Stimulated activated CD4-positive, alpha-beta T cell treated with anti-CD3 and anti-CD28 coated beads, Interleukin-2, amount 100 ng/mL, for 4 hours (primary cell): ENCODE data around the gene TMOD4.
A peak's percentile ranks its signal among the peaks of the same experiment; 100 is the strongest.
"Not testable (repeated sequence)": the region's sequence is repeated elsewhere in the genome, so short reads cannot be mapped to it uniquely, and the experiment has no call there.

Experiments used
- DNase-seq: peaks from one replicate; pipeline ENCODE4 v3.0.0-alpha.2; 2020; ENCODE audit warnings: low read depth

Gene TMOD4

DNA sequence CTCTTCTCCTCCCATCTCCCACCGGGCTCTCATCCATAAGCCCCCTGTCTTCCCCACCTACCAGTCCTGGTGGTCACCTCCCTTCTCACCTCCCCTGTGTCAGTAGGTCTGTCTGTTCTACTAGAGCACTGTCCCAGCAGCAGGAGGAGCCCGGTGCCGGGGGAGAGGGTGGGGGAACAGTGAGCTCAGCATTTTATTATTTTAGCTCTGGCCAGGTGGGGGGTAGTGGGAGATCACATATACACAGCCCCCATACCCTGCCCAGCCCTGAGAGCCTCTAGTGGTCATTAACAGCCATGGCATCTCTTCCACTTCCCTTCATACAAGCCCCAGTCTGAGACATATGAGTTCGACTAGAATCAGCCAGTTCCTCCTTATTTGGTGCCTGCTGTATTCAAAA, at the start of gene TMOD4:
TMOD4 (minus strand) TSS at position 119 of the 400 bp plus-strand sequence. CDS start 1,106 bp downstream, outside the sequence.
- no peak for DNase-seq

GRCh38 chr1:151222130-151222529, 46.3 kb upstream of the TMOD4 start:
- DNase-seq: no peak

GRCh38 chr1:151221616-151222015, 45.8 kb upstream of the TMOD4 start:
- no peak for DNase-seq

DNA sequence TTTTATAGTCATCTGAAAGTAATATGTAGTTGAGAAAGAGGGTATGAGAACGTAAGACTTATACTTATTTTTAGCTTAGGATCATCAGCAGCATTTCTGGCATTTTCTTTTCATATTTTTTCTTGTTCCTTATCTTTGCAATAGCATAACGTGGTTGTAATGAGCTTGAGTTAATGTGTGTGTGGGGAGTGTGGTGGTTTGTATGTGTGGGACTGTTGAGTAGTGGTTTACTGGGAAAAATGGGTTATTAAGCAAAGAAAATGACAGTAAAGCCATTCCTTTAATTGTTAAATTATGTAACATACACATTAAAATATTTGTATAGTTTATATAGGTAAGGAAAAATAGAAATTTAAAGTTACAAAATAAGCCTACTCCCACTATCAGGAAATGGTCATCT, 37.8 kb upstream of the TMOD4 start:
- DNase-seq: no peak

DNA sequence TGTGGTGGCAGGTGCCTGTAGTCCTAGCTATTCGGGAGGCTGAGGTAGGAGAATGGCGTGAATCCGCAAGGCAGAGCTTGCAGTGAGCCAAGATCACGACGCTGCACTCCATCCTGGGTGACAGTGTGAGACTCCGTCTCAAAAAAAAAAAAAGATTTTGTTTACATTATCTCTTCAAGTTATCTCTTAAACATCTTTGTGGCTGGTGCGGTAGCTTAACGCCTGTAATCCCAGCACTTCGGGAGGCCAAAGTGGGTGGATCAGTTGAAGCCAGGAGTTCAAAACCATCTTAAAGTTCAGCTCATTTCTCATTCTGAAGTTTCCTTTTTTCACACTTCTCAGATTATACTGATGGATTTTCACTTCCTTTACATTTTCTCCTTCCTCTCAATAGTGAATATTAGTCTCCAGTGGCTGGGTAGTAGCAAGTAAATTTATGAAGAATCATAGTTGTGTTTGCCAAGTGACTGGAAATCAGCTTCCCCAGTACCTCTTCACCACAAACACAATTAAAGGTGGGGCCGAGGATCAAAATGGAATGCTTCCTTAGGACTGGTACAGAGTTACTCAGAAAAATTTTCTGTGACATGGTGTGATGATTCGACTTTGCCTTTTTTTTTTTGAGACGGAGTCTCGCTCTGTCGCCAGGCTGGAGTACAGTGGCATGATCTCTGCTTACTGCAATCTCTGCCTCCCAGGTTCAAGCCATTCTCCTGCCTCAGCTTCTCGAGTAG, 36.4 kb upstream of the TMOD4 start:
- DNase-seq: no peak

- no peak for DNase-seq
Measured at GRCh38 chr1:151210830-151211229, 35.0 kb upstream of the TMOD4 start.

DNA sequence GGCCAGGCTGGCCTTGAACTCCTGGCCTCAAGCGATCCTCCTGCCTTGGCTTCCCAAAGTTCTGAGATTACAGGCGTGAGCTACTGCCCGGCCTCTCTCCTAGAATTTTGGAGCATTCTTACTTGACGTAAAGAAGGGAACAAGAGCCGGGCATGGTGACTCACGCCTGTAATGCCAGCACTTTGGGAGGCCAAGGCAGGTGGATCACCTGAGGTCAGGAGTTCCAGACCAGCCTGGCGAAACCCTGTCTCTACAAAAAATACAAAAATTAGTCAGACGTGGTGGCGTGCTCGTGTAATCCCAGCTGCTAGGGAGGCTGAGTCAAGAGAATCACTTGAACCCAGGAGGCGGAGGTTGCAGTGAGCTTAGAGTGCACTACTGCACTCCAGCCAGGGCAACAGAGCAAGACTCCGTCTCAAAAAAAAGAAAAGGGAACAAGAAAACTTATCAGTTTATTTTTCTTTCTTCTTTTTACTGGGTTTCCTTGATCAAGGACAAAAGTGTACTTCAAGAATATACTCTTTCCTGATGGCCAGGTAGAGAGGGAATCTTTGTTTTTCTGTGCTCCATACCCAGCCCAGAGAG, 29.7 kb upstream of the TMOD4 start:
- DNase-seq: not testable (repeated sequence)

GRCh38 chr1:151199873-151200581, 24.2 kb upstream of the TMOD4 start:
- DNase-seq: no peak

GRCh38 chr1:151198254-151199127, 22.7 kb upstream of the TMOD4 start, which contains the start of gene PIP5K1A:
TSS of gene PIP5K1A (plus strand) at chr1:151198552. CDS start at chr1:151198997, 445 bp downstream.
- DNase-seq: peak; percentile 98

DNA sequence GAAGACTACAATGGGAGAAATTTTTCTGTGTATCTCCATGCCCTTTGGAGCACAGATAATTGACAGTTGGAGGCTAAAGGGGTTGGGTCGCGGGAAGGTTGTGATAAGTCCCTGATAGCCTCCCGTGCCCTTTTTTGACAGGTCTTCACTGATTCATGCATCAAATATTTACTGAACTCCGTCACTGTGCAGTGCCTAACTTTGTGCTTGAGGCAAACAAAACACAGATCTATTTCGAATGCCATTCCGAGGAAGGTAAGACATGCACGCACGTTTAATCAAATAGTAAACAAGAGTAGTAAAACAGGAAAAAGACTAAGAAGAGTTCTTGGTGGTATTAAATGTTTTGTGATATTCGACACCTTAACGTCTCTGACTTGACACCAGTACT, 22.1 kb upstream of the TMOD4 start:
- no peak for DNase-seq

- peak; percentile 47 for DNase-seq
Measured at GRCh38 chr1:151196292-151196800, 20.6 kb upstream of the TMOD4 start.

DNA sequence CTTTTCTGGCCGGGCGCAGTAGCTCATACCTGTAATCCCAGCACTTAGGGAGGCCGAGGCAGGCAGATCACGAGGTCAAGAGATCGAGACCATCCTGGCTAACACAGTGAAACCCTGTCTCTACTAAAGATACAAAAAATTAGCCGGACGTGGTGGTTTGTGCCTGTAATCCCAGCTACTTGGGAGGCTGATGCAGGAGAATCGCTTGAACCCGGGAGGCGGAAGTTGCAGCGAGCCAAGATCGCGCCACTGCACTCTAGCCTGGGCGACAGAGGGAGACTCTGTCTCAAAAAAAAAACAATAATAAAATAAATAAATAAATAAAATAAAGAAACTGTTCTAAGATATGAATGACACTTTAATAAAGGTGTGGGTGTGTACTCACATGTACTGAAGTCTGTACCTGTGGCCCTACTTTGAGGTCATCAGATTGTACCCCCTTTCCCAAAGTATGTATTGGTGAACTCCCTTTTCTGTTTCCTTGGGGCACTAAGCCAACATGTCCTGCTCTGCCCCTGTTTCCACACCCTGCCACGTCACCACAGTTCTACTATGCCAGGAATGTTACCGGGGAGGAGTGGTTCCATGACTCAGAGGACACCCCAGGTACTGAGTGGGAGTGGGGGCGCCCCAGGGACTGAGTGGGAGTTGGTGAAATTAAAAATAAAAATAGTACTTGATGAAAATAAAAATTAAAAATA, 19.3 kb upstream of the TMOD4 start:
- DNase-seq: peak; percentile 24

DNA sequence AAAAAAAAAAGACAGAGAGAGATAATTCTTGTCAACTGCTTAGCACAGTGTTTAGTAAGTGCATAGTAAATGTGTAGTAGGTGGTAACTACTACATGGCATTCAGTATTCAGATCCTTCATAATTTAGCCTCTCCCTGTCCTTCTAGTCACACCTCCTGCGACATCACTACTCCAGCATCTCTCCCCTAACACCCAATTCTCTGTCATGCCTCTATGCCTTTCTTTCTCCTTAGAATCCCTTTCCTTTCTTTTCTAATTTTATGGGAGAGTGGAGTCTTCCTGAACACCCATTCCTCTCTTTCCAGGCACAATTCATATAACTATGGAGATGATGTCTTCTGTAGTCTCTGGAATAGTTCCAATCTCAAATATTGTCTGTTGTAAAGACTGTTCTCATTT, 18.1 kb upstream of the TMOD4 start:
- no peak for DNase-seq

DNA sequence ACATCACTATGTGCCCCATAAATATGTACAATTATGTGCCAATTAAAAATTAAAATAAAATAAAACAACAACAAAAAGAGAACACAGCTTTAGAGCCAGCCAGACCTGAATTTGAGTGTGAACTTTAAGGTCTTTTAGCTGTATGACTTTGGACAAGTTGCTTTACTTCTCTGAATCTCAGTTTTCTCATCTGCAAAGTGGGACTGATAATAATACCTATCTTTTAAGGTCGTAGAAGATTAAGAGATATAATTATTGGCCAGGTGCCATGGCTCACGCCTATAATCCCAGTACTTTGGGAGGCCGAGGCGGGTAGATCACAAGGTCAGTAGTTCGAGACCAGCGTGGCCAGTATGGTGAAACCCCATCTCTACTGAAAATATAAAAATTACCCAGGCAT, 17.5 kb upstream of the TMOD4 start:
- no peak for DNase-seq

DNA sequence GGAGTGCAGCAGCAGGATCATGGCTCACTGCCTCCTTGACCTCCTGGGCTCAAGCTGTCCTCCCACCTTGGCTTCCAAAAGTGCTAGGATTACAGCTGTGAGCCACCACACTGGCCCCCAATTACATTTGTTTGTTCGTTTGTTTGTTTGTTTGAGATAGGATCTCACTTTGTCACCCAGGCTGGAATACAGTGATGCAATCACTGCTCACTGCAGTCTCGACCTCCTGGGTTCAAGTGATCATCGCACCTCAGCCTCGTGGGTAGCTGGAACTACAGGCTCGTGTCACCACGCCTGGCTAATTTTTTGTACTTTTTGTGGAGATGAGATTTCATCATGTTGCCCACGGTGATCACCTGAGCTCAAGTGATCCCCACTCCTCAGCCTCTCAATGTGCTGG, 16.3 kb upstream of the TMOD4 start:
- no peak for DNase-seq

DNA sequence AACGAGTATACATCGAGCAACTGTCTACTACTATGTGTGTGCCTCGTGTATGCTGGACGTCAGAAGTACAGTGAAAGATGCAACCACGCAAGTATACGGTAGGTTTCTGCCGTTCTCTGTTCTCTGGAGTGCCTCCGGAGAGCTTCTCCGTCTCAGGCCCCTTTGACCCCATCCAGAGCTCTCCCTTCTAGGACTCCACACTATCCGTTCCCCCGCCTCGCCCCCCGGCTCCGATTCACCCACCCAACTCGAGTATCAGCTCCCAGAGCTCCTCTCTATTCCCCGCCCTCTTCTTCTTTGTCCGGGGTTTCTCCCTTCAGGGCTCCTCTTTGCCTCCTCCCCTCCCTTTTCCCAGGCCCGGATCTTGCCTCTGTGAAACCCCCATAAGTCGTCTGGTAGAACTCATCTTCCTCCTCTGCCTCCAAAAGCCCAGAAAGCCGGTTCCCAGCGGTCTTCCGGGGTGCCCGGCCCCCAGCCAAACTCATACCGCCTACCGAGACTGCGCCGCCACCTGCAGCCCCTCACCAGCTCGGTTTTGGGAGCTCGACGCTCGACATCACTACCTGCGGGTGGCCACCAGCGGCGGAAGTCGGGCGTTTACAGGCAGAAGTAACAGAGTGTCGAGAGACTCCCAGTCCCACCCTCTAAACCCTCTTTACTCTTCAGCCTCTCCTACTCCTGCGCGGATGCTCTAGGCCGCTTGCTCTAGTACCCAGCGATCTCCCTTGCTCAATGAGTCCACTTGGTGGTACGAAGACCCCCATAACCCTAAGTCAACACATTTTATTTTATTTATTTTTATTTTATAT, 14.1 kb upstream of the TMOD4 start, which contains the start of gene VPS72:
VPS72 (minus strand) TSS at position 561 of the 809 bp plus-strand sequence; CDS start at position 485, 76 bp downstream.
- peak; percentile 77 for DNase-seq

GRCh38 chr1:151188667-151189066, 12.9 kb upstream of the TMOD4 start:
- not testable (repeated sequence) for DNase-seq

- no peak for DNase-seq
Measured at GRCh38 chr1:151187205-151187604, 11.4 kb upstream of the TMOD4 start.

- DNase-seq: no peak
Measured at GRCh38 chr1:151184211-151184610, 8.4 kb upstream of the TMOD4 start.

DNA sequence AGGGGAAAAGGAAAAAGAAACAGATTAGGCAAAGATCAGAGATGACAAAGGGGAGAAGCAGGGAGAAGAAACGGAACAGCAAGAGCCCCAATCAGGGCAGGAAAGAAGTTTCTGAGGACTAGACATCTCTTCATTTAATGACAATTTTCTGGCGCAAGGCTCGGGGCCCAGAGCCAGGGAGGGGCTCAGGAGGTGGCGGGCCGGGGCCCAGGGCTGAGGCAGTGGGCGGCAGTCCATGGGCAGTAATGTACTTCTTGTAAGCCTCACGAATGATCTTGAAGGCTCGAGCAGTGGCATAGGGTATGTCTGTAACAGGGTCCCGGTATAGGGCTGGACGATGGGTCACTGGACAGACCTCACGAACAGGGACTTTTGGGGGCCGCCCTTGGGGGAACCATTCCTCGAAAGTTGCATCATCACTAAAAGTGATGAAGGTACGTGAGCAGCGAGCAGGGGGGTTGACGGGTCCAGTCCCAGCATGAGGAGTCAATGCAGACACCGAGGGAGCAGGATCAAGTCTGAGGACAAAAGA, 799 bp upstream of the TMOD4 start:
- no peak for DNase-seq
